GM12878 (cell line): Measurements from ENCODE around the gene SPATA3. TPM values are rescaled to one million over a fixed set of nuclear protein-coding genes. Genes with fewer than 3 reads are reported as not detected.

Experiments
- BMI1 ChIP-seq: fragments of 450-650 bp; IDR thresholded peaks from 2 replicates; pipeline ENCODE4 v1.6.1; 2016; ENCODE audit warnings: mild to moderate bottlenecking, moderate library complexity, borderline replicate concordance
- EP300 ChIP-seq, 2 experiments: fragments of 150-350 bp in 1 of 2; IDR thresholded peaks; 2 replicates each; pipeline ENCODE4 v1.6.1; 2011 to 2012; ENCODE audit warnings: low read depth in 2 of 2, low read length in 2 of 2, borderline replicate concordance in 1 of 2, improper control_type of control experiment in 1 of 2, inconsistent platforms in 1 of 2; ENCODE audit not compliant: control insufficient read depth in 1 of 2
- ESRRA ChIP-seq: IDR thresholded peaks from 2 replicates; pipeline ENCODE4 v1.6.1; 2012; ENCODE audit warnings: mild to moderate bottlenecking, low read length, improper control_type of control experiment
- ETV6 ChIP-seq, 2 experiments: fragments of 450-650 bp in 1 of 2; IDR thresholded peaks in 1 of 2; conservative IDR thresholded peaks in 1 of 2; 2 replicates each; pipeline ENCODE4 v1.6.1; 2014; ENCODE audit warnings: antibody characterized with exemption in 1 of 2, borderline replicate concordance in 1 of 2, low read depth in 1 of 2, mild to moderate bottlenecking in 1 of 2, moderate library complexity in 1 of 2
- FOXK2 ChIP-seq: fragments of 450-650 bp; IDR thresholded peaks from 2 replicates; pipeline ENCODE4 v1.6.1; 2017; ENCODE audit warnings: mild to moderate bottlenecking, moderate library complexity
- HDAC2 ChIP-seq: fragments of 200-600 bp; sonication (generic); IDR thresholded peaks from 2 replicates; pipeline ENCODE4 v1.6.1; 2017
- HDAC6 ChIP-seq: fragments of 200-600 bp; sonication (generic); IDR thresholded peaks from one replicate; pipeline ENCODE4 v1.8.0; 2017; ENCODE audit warnings: antibody characterized with exemption; ENCODE audit not compliant: unreplicated experiment
- JUND ChIP-seq: IDR thresholded peaks from 2 replicates; pipeline ENCODE4 v1.6.1; 2012; ENCODE audit warnings: low read depth, mild to moderate bottlenecking, low read length, improper control_type of control experiment, moderate library complexity
- LARP7 ChIP-seq: fragments of 450-650 bp; IDR thresholded peaks from 2 replicates; pipeline ENCODE4 v1.6.1; 2017; ENCODE audit warnings: mild to moderate bottlenecking
- NFYB ChIP-seq: IDR thresholded peaks from 2 replicates; pipeline ENCODE4 v1.6.1; 2011; ENCODE audit warnings: low read depth, mild to moderate bottlenecking, low read length, improper control_type of control experiment, moderate library complexity; ENCODE audit not compliant: insufficient read depth
- NR2C1 ChIP-seq: fragments of 450-650 bp; IDR thresholded peaks from 2 replicates; pipeline ENCODE4 v1.6.1; 2017; ENCODE audit warnings: antibody characterized with exemption, mild to moderate bottlenecking, moderate library complexity
- POLR2AphosphoS2 ChIP-seq: IDR thresholded peaks from 2 replicates; pipeline ENCODE4 v1.6.1; 2011; ENCODE audit warnings: low read depth, mild to moderate bottlenecking, low read length, improper control_type of control experiment, moderate library complexity
- RAD51 ChIP-seq: fragments of 450-650 bp; IDR thresholded peaks from 2 replicates; pipeline ENCODE4 v1.6.1; 2016; ENCODE audit warnings: moderate library complexity, mild to moderate bottlenecking, inconsistent platforms
- RB1 ChIP-seq: fragments of 450-650 bp; formaldehyde crosslinking; IDR thresholded peaks from 2 replicates; pipeline ENCODE4 v1.6.1; 2017; ENCODE audit warnings: mild to moderate bottlenecking, borderline replicate concordance
- SIX5 ChIP-seq: IDR thresholded peaks from 2 replicates; pipeline ENCODE4 v1.6.1; 2011; ENCODE audit warnings: mild to moderate bottlenecking, low read depth, low read length, moderate library complexity; ENCODE audit not compliant: severe bottlenecking
- SMAD5 ChIP-seq: IDR thresholded peaks from 2 replicates; pipeline ENCODE4 v1.6.1; 2016; ENCODE audit warnings: antibody characterized with exemption, low read depth
- SMARCA5 ChIP-seq: fragments of 450-650 bp; IDR thresholded peaks from 2 replicates; pipeline ENCODE4 v1.6.1; 2017; ENCODE audit warnings: mild to moderate bottlenecking
- SREBF2 ChIP-seq: IDR thresholded peaks from 2 replicates; pipeline ENCODE4 v1.6.1; 2012; ENCODE audit warnings: mild to moderate bottlenecking, low read length
- YY1 ChIP-seq: IDR thresholded peaks from 2 replicates; pipeline ENCODE4 v1.6.1; 2011; ENCODE audit warnings: low read depth, mild to moderate bottlenecking, low read length
- ZBTB33 ChIP-seq: fragments of 450-650 bp; IDR thresholded peaks from 2 replicates; pipeline ENCODE4 v1.6.1; 2017; ENCODE audit warnings: mild to moderate bottlenecking
- ZNF384 ChIP-seq: IDR thresholded peaks from 2 replicates; pipeline ENCODE4 v1.6.1; 2012; ENCODE audit warnings: low read depth, mild to moderate bottlenecking, low read length, improper control_type of control experiment, borderline replicate concordance
- ZNF622 ChIP-seq: fragments of 450-650 bp; IDR thresholded peaks from 2 replicates; pipeline ENCODE4 v1.6.1; 2017; ENCODE audit warnings: mild to moderate bottlenecking, inconsistent platforms
- polyA plus RNA-seq, 11 experiments: library from polyadenylated mRNA; depleted of rRNA in 4 of 11; unstranded in 6 of 11; stranded (reverse) in 5 of 11; fragments of >200 nt; fragmentation: Nextera tagmentation in 4 of 11; fragmentation: Illumina TruSeq in 1 of 11; extraction: Ambion mirVana in 4 of 11; extraction: Trizol in 1 of 11; gene quantifications; 1 replicate in 1 of 11; 2 replicates in 10 of 11; pipeline versions ENCODE4 v1.2.1 to v1.2.3, GENCODE V29; 2011 to 2016; ENCODE audit warnings: inconsistent platforms in 2 of 11, missing spikeins in 2 of 11, low read depth in 1 of 11
- total RNA-seq, 4 experiments: library from RNA; depleted of rRNA in 3 of 4; stranded (reverse); fragments of >200 nt in 3 of 4; fragmentation: Illumina TruSeq in 1 of 4; extraction: Trizol in 1 of 4; gene quantifications; 2 replicates each; pipeline versions ENCODE4 v1.2.1 to v1.2.3, GENCODE V29; 2013 to 2021
- TF ChIP-seq, protein P1 (sequence below): IDR thresholded peaks from 2 replicates; pipeline ENCODE4 v1.6.1; 2011; ENCODE audit warnings: low read depth, mild to moderate bottlenecking, low read length, moderate library complexity, borderline replicate concordance; ENCODE audit errors: extremely low read depth
- TF ChIP-seq, protein P2 (sequence below): IDR thresholded peaks from 2 replicates; pipeline ENCODE4 v1.6.1; 2012; ENCODE audit warnings: low read depth, low read length, improper control_type of control experiment
- TF ChIP-seq, protein P3 (sequence below): fragments of 450-650 bp; IDR thresholded peaks from 2 replicates; pipeline ENCODE4 v1.6.1; 2017; ENCODE audit warnings: antibody characterized with exemption, mild to moderate bottlenecking, moderate library complexity
- TF ChIP-seq, protein P4 (sequence below): IDR thresholded peaks from 2 replicates; pipeline ENCODE4 v1.6.1; 2012; ENCODE audit warnings: low read depth, low read length, improper control_type of control experiment

SPATA3 gene
- total and polyA plus RNA-seq, 10 of the 15 experiments (the other 5 are each of a cell fraction or from before 2014, with no cell fraction given): not detected

- TF ChIP-seq NR2C1 (no peak), EP300 (IDR thresholded peaks at IDR 0.05; ENCODE audit: borderline replicate concordance in 1 of 2, control insufficient read depth in 1 of 2, low read depth in 2 of 2, low read length in 2 of 2) (no peak), ZNF622 (no peak), ZBTB33 (peak; percentile 66; the same call in 1 of the 2 replicates), HDAC6 (no peak), ETV6 (conservative IDR thresholded peaks at IDR 0.05 in 1 of 2, IDR thresholded peaks at IDR 0.05 in 1 of 2; ENCODE audit: borderline replicate concordance in 1 of 2, low read depth in 1 of 2) (no peak), JUND (no peak), HDAC2 (no peak), ZNF384 (no peak), BMI1 (no peak), FOXK2 (no peak), RAD51 (no peak), SMARCA5 (peak; percentile 79; the same call in 1 of the 2 replicates), RB1 (no peak), SMAD5 (peak; percentile 91), POLR2AphosphoS2 (no peak), NFYB (no peak), SIX5 (no peak), YY1 (0 out of 2 replicates have a peak, but pooled peaks have one; percentile 4), SREBF2 (no peak), LARP7 (no peak), ESRRA (no peak)
- TF ChIP-seq, protein P1, sequence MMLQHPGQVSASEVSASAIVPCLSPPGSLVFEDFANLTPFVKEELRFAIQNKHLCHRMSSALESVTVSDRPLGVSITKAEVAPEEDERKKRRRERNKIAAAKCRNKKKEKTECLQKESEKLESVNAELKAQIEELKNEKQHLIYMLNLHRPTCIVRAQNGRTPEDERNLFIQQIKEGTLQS: no peak
- TF ChIP-seq, protein P2, sequence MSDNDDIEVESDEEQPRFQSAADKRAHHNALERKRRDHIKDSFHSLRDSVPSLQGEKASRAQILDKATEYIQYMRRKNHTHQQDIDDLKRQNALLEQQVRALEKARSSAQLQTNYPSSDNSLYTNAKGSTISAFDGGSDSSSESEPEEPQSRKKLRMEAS: no peak
- TF ChIP-seq, protein P3, sequence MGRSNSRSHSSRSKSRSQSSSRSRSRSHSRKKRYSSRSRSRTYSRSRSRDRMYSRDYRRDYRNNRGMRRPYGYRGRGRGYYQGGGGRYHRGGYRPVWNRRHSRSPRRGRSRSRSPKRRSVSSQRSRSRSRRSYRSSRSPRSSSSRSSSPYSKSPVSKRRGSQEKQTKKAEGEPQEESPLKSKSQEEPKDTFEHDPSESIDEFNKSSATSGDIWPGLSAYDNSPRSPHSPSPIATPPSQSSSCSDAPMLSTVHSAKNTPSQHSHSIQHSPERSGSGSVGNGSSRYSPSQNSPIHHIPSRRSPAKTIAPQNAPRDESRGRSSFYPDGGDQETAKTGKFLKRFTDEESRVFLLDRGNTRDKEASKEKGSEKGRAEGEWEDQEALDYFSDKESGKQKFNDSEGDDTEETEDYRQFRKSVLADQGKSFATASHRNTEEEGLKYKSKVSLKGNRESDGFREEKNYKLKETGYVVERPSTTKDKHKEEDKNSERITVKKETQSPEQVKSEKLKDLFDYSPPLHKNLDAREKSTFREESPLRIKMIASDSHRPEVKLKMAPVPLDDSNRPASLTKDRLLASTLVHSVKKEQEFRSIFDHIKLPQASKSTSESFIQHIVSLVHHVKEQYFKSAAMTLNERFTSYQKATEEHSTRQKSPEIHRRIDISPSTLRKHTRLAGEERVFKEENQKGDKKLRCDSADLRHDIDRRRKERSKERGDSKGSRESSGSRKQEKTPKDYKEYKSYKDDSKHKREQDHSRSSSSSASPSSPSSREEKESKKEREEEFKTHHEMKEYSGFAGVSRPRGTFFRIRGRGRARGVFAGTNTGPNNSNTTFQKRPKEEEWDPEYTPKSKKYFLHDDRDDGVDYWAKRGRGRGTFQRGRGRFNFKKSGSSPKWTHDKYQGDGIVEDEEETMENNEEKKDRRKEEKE: no peak
- TF ChIP-seq, protein P4, sequence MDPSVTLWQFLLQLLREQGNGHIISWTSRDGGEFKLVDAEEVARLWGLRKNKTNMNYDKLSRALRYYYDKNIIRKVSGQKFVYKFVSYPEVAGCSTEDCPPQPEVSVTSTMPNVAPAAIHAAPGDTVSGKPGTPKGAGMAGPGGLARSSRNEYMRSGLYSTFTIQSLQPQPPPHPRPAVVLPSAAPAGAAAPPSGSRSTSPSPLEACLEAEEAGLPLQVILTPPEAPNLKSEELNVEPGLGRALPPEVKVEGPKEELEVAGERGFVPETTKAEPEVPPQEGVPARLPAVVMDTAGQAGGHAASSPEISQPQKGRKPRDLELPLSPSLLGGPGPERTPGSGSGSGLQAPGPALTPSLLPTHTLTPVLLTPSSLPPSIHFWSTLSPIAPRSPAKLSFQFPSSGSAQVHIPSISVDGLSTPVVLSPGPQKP: no peak
Observed at GRCh38 chr2:230950874-230951339, 45.0 kb upstream of the SPATA3 start (continued).
